Non-pigmented ciliary epithelial cell (primary cell): ENCODE measurements around the gene KCNMB4.
A peak's percentile ranks its signal among the peaks of the same experiment; 100 is the strongest.

Experiments used
- DNase-seq: peaks from one replicate; pipeline ENCODE4 v3.0.0-alpha.2; 2010; ENCODE audit warnings: low read depth

The KCNMB4 gene, protein sequence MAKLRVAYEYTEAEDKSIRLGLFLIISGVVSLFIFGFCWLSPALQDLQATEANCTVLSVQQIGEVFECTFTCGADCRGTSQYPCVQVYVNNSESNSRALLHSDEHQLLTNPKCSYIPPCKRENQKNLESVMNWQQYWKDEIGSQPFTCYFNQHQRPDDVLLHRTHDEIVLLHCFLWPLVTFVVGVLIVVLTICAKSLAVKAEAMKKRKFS

GRCh38 chr12:70365648-70366518, at the start of gene KCNMB4:
KCNMB4 (plus strand) TSS chr12:70366290; CDS start chr12:70366735, 445 bp downstream.
- no peak for DNase-seq

DNA sequence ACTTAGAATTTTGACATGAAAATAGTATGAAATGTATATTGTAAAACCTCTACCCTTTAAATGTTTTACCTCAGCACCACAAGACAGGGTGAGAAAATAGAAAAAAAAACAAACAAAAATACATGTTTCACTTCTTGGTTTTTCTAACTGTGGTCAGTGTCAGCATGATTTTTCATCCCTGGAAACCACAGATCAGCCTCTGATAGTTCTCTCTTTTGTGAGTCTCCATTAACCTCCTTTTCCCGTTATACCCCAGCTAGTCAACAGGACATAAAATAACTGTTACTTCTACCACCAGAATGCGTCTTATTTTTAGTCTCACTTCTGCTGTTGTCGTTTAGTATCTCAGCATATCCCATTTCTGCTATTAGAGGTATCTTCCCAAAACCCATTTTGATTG, 48.3 kb upstream of the KCNMB4 start:
- no peak for DNase-seq

GRCh38 chr12:70319605-70320004, 46.5 kb upstream of the KCNMB4 start:
- DNase-seq = no peak

GRCh38 chr12:70321191-70321590, 44.9 kb upstream of the KCNMB4 start:
- no peak for DNase-seq

GRCh38 chr12:70327541-70327940, 38.5 kb upstream of the KCNMB4 start:
- no peak for DNase-seq

DNA sequence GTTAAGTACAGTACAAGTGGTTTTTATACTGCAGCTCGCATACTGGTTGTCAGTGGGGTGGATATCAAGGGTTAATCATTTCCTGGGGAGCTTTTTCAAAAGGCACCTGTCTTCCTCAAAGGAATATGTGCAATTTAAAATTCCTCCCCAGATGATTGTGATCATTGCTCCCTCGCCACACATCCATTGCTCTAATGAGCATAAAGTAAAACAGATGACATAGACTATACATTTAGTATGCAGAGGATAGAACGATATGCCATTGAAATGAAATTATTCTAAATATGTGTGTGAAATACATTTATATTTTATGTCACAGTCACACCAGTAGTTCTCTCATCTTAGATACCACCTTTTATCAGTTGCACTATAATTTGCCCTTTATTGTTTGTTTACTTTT, 36.4 kb upstream of the KCNMB4 start:
- DNase-seq = no peak

DNA sequence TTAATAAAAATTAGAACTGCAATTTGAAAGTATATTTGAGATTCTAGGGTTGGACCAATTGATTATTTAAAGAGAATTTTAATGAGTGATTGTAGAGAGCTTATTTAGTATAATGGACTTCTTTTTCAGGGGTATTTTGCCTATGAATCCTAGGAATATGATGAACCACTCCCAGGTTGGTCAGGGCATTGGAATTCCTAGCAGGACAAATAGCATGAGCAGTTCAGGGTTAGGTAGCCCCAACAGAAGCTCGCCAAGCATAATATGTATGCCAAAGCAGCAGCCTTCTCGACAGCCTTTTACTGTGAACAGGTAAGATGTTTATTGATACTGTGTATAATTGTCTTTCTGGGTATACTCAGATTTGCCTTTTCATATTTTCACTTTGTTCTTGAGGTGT, 35.9 kb upstream of the KCNMB4 start:
- DNase-seq = no peak

- DNase-seq = no peak
Observed at GRCh38 chr12:70332236-70332635, 33.9 kb upstream of the KCNMB4 start.

DNA sequence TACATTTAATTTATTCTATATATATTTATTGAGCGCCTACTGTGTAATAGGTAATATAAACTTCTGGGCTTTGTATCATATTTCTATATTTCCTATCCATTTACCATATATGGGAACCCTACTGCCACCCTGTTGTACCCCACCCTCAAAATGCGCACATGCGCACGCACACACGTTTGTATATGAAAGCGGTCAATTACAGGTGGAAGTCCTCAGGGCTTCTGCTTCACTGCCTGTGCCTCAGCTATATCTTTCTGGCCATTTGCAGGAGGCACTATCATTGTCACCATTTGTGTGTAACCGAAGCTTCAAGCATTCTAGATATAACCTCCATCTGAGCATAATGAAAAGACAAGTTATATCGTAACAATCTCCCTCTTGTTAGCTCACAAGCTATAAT, 31.3 kb upstream of the KCNMB4 start:
- no peak for DNase-seq

DNA sequence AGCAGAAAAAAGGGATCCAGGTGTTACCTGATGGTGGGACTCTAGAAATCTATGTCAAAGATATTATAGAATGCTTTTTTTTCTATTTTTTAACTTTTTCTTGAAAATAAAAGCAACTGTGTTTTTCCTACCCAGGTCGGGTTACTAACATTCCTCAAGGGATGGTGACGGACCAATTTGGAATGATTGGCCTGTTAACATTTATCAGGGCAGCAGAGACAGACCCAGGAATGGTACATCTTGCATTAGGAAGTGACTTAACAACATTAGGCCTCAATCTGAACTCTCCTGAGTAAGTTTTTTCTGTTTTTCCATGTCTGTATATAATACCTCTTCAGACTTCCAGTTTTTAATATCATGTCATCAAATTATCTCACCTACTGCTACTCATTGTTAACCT, 27.6 kb upstream of the KCNMB4 start:
- peak; percentile 23 for DNase-seq

DNA sequence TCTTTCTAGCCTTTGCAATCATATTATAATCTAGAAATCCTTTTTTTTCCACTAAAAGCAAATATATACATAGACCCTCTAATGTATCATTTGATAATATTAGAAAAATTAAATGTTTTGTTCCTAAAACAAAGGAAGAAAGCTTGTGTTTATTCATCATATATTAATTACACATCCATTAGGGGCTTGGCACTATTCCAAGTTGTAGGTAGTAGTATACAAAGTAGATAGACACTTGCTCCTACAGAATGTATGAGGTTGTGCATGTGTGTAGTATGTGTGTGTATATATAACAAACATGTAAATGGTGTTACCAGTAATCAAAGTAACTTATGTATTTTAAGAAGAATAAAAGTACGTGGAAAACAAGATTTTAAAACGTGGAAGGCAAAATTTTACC, 15.0 kb upstream of the KCNMB4 start:
- DNase-seq = no peak

DNA sequence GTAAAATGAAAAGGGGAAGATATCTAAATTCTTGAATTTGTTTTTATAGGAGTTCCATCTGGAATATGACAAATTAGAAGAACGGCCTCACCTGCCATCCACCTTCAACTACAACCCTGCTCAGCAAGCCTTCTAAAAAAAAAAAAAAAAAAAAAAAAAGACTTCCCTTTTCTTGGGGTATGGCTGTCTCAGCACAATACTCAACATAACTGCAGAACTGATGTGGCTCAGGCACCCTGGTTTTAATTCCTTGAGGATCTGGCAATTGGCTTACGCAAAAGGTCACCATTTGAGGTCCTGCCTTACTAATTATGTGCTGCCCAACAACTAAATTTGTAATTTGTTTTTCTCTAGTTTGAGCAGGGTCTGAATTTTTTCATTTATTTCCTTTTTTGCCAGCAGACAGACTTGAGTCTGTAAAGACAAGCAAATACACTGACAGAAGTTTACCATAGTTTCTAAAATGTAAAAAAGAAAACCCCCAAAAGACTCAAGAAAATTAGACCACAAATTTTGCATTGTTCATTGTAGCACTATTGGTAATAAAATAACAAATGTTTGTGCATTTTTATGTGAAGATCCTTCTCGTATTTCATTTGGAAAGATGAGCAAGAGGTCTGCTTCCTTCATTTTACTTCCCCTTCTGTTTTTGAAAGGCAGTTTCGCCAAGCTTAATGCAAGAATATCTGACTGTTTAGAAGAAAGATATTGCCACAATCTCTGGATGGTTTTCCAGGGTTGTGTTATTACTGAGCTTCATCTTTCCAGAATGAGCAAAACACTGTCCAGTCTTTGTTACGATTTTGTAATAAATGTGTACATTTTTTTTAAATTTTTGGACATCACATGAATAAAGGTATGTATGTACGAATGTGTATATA, 12.1 kb upstream of the KCNMB4 start:
- DNase-seq = no peak

DNA sequence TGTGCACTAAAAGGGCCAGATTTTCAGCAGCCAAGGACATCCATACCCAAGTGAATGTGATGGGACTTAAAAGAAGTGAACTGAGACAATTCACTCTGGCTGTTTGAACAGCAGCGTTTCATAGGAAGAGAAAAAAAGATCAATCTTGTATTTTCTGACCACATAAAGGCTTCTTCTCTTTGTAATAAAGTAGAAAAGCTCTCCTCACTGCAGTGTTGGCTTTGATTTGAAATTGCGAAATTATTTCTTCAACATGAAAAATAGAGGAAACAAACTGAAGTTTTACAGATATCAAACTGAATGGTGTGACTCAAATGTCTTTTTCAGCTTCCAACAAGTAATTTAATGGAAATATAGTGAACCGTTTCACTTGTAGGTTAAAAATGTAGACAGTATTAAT, 11.3 kb upstream of the KCNMB4 start:
- DNase-seq = no peak

- no peak for DNase-seq
Observed at GRCh38 chr12:70355972-70356371, 10.1 kb upstream of the KCNMB4 start.

DNA sequence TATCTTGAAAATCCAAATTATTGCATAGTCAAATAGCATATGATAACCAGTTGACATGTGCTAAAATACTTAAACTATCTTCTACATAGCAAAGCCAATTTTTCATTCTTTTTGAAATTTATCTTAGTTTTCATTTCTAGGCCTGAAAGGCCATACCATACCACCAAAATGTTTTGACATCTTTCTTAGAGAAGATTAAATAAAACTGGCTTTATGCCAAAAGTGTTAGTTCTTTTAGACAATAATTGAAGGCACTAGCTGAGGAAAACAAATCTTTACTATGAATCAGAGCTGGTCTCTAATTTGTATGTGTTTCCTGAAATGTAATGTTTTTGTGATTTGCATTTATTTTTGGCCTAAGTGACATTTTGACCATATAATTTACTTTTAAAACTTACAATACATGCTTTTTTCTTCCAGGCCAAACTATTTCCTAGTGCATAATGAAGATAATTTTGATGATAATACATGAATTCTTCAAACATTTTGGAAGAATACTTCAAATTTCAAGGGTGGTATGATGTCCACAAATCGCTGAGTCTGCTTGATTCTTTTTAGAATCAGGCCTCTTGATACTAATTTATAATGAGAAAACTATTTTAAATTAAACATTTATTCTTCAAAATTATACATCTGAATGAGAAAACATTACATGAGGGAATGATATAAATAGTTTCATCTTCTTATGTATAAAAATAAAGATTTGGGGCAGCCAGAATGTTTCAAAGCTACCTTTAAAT, 6.5 kb upstream of the KCNMB4 start:
- DNase-seq = no peak

DNA sequence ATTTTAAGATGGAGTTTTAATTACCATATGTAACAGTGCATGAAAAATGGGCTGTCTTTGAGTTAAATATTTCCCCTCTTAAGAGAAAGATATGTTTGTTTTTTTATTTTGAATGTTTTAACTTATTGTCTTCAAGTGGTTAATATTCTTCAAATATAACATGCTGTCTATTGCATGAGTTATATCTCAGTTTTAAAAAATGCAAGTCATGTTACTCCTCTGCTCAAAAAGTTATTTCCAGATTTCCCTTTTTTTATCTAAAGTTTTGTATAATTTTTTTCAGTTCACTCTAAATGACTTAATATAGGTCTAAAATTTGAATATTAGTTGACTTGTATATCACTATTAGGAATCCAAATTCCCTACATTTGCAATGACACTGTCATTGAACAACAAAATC, 5.9 kb upstream of the KCNMB4 start:
- DNase-seq = no peak

DNA sequence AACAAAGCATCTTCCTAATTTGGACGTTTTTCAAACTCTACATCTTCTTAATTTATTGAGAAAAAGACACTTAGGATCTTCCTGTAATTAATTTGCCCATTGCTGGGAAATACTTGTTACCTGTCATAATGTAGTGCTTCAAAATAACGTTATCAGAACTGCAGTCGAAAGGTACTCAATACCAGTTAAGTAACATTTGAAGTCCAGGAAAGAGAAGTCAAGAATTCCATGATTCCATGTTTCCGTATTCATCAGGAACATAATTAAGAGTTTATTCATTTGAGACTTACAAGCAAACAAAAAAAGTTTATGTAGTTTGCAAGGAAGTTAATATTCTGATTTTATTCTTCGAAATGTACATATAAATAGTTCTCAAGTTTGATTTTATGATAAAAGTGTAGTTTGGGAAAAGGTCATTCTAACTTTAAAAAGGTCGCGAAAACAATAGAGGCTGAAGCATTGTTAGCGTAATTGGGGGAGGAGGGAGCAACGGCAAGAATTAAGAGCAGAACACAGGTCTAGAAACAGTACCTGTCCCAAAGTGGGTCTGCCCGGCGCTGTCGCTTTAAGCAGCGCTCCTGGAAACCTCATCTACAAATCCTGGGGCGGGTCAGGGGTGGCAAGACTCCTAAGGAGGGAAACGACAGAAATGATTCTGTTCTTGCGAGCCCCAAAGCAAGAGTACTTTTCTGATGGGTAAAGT, 1.2 kb upstream of the KCNMB4 start:
- DNase-seq = no peak

DNA sequence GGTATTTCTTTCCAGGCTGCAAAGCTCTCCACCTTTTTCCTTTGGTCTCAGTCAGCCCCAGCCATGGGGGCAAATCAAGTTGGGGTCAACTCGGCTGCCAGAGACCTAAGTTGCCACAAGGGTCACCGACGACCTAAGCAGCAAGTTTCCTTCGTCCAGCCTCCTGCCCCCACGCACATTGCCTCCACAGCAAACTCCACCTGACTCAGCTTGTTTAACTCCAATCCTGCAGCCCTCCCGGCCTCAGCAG, 767 bp upstream of the KCNMB4 start:
- DNase-seq = no peak

DNA sequence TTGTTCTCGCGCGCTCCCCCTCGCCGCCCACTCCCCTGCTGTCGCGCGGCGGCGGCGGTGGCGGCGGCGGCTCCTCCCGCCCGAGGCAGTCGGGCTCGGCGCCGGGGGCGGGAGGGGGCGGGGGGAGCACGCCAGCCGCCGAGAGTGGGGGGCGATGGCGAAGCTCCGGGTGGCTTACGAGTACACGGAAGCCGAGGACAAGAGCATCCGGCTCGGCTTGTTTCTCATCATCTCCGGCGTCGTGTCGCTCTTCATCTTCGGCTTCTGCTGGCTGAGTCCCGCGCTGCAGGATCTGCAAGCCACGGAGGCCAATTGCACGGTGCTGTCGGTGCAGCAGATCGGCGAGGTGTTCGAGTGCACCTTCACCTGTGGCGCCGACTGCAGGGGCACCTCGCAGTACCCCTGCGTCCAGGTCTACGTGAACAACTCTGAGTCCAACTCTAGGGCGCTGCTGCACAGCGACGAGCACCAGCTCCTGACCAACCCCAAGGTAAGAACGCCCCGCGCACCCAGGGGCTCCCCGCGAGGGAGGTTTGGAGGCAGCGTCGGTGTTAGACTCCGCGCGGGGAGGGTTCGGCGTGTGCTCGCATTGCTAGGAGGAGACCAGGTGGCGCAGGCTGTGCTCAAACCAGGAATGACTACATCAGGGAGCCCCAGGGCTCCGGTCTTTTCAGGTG, 629 bp downstream of the KCNMB4 start:
- DNase-seq = no peak

- no peak for DNase-seq
Observed at GRCh38 chr12:70367258-70368141, 1.4 kb downstream of the KCNMB4 start.
